ENCODE data around the gene TRPM2.
"Not testable (repeated sequence)": the region's sequence is repeated elsewhere in the genome, so short reads cannot be mapped to it uniquely, and the experiment has no call there.

TRPM2 gene

DNA sequence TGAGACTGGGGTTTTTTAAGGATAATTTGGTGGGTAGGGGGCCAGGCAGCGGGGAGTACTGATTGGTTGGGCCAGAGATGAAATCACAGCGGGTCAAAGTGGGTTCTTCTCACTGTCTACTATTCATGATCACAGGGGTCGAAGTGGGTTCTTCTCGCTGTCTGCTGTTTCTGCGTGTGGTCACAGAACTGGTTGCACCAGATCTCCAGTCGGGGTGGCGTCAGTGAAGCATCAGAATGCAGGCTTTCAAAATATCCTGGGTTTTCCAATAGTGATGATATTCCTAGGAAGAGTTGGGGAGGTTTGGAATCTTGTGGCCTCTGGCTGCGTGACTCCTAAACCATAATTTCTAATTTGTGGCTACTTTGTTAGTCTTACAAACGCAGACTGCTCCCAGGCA lies 45.1 kb downstream of the TRPM2 start:
- no peak for DNase-seq

DNA sequence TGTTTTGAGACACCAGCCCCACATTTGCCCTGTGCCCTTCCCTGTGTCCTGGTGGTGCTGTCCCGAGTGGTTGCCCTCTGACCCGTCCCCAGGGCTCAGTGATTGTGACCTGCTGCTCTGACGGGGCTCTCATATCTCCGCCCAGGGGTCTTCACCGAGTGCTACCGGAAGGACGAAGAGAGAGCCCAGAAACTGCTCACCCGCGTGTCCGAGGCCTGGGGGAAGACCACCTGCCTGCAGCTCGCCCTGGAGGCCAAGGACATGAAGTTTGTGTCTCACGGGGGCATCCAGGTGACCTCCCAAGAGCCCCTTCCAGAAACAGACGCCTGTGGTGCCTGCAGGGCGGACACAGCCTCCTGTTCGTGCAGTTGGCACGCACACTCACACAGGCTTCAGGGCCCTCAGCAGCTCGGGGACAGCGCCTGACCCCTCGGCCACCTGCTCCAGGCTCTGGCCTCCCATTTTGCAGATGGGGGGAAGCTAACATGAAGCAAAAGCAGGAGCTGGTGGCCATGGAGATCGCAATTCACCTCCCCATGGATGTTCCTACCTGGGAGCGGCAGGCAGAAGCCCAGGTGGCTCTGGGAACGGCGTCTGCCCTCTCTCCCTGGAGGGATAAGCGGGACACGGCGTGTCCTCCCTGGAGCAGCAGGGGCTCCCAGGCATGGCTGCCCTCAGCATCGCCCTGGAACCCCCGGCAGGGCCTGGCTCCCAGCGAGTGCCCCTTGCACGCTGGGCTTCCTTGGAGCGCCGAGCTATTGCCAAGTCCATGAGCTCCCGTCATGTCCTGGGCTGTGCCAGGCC lies 45.9 kb downstream of the TRPM2 start:
- DNase-seq = no peak

DNA sequence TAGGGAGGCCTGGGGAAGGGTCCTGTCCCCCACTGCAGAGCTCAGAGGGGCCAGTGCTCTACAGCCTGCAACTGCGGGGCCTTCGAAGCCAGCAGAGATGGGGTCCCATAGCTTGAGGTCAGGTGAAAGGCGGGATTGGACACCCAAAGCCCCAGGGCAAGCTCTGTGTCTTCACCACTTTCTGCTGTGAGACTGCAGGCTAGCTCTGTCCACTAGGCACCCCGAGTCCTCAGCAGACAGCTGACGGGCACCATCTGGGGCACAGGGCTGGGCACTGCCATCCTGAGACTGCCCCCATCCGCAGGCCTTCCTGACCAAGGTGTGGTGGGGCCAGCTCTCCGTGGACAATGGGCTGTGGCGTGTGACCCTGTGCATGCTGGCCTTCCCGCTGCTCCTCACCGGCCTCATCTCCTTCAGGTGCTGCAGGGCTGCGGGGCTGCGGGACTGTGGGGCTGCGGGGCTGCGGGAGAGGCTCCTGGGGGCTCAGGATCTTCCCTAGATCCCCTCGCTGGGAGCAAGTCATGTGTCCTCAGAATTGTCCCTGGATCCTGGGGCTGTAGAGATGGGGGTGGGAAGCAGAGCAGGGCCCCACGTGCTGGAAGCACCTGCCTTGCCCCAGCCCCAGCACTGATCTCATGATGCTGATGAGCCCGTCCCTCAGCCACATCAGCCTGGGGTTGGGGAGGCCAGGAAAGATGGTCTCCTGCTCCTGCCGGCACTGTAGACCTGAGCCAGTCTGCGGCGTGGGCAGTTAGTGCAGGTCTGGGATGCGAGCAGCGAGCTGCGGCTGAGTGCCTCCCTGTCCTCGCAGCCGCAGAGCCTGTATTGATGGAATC lies 46.8 kb downstream of the TRPM2 start:
- DNase-seq = no peak

DNA sequence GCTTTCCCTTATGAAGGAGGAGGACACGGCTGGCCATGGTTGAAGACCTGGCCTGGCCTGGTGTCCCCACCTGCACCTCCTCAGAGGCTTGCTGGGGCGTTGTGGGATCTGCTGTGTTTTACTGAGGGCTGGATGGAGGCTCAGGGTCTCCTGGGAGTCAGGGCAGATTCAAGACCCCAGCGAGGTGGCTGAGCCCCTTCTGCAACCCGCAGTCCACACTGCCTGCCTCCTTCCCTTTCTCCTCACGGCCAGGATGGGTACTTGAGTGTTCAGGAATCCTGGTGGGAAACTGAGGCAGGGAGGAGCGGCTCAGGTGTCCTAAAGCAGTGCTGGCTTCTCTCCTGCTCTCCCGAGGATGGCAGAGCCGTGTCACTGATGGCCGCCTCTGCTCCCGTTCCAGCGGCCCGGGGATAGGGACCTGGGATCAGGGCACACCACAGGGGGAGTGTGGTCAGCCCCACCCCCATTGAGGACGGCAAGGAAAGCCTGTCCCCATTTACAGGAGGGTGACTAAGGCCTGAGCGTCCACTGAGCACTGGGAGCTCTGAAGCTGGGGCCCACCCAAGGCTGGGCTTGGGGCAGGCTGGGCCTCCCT lies 47.5 kb downstream of the TRPM2 start:
- no peak for DNase-seq

DNA sequence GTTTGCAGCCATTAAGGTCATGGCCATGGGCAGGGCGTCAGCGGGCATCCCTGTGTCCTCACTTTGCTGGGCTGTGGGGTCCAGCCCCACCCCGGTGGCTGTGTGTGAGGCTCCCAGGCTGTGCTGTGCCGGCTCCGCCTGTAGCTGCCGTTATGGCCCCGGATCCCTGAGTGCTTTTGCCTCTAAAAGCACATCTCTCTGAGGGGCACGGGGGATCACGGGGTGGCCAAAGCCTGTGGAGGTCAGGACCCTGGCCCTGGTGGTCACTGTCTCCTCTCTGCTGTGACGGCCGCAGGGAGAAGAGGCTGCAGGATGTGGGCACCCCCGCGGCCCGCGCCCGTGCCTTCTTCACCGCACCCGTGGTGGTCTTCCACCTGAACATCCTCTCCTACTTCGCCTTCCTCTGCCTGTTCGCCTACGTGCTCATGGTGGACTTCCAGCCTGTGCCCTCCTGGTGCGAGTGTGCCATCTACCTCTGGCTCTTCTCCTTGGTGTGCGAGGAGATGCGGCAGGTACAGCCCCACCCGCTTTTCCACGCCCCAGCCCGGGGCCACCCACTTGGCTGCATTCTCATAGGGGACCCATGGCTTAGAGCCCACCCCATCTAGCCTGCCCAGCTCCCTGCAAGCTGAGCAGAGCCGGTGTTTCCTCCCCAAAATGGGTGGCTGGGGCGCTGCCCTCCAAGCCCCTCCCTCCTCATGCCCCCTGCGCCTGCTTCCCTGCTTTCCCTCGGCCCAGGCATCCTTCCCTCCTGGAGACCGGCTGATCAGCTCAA lies 48.2 kb downstream of the TRPM2 start:
- DNase-seq = no peak

DNA sequence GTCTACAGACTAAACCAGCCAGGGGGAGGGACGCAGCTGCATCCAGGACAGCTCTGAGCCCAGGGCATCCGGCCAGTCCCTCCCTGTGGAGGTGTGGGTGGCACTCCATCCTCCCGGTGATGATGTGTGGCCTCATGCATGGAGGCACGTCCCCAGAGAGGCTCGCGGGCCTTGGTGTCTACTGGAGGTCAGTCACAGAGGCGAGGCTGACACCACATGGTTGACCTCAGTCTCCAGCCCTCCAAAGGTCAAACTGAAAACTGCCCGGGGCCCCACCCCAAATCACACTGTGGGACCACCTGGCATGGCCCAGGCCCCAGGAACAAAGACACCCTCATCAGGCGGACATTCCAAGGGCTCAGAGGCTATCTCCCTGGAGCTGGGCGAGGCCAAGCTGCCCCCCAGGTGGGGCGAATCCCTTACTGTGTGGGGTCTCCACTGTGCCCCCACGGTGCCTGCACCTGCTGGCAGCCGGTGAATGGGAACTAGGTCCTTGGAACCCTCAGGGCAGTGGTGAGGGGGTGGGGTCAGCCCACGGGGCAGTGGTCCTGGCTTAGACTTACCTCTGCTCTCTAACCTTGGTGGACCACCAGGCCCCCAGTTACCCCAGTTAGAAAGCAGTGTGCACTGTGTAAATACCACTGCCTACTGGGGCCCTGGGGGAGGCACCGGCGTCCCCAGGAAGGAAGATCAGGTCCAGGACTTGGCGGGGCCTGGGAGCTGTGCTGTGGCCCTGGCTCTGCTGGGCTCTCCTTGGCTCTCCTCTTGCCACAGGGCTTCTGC lies 49.1 kb downstream of the TRPM2 start:
- no peak for DNase-seq

DNA sequence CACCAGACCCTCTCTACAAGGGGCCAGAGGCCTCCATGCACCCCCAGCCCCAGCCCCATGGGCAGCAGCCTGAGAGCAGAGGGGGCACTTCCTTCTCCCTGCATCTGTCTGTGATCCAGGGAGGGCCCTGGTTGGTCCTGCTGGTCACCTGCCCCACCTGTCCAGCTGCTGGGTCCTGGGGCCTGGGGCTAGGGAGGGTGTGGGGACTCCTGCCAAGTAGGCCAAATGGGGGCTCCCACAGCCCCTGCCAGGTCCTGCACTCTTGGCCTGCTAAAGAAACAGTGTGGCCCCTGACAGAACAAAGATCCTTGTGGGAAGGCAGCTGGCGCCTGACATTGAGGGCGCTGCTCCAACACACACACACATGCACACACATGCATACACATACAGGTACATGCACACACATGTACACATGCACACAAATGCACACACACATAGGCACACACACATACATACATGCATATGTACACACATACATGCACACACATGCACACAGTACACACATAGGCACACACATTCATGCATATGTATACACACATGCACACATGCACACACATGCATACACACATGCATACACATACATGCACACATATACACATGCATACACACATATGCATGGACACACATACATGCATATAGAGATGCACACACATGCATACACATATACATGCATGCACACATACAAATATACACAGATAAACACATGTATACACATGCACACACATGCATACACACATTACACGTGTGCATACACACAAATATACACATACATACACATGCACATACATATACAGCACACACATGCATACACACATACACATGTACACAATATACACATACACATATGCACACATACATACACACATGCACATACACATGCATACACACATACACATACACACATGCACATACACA lies 49.9 kb downstream of the TRPM2 start:
- no peak for DNase-seq

DNA sequence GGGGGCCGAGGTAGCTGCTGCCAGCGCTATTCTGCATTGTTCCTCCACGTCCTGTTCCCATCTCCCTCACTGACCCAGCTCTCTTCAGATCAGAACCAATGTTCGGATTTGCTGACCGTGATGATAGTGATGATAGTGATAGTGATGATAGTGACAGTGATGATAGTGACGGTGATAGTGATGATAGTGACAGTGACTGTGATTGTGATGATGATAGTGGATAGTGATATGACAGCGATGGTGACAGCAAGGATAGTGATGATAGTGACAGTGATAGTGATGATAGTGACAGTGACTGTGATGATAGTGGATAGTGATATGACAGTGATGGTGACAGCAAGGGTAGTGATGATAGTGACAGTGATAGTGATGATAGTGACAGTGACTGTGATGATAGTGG lies 51.1 kb downstream of the TRPM2 start:
- not testable (repeated sequence) for DNase-seq

DNA sequence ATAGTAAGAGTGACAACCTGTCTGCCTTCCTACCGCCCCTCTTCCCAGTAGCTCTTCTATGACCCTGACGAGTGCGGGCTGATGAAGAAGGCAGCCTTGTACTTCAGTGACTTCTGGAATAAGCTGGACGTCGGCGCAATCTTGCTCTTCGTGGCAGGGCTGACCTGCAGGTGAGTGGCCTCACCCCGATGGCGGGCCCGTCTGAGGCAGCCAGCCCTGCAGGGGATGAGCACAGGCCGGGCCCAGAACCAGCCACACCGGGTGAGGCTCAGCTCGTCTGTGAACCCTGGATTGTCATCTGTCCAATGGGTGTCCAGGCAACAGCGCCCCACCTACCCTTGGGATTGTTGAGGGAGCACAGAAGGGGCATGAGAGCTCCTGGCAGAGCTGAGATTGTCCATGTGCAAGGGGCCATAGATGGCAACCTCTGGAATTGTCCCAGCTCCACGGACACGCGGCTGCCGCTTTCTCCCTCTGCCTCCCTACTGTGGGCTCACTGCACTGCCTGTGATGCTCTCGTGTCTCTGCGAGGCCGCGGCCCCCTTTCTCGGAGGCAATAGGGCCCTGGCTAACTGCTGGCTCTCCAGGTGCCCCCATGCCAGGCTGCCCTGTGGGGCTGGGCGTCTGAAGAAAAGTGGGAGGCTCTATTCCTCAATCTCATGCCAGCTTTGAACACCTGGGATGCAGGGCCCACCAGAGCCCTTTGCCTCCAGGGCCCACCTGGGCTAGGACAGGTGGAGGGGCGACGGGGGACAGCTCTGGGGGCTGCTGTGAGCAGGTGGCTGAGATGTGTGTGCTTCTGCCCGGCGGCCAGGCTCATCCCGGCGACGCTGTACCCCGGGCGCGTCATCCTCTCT lies 51.9 kb downstream of the TRPM2 start:
- DNase-seq = no peak

DNA sequence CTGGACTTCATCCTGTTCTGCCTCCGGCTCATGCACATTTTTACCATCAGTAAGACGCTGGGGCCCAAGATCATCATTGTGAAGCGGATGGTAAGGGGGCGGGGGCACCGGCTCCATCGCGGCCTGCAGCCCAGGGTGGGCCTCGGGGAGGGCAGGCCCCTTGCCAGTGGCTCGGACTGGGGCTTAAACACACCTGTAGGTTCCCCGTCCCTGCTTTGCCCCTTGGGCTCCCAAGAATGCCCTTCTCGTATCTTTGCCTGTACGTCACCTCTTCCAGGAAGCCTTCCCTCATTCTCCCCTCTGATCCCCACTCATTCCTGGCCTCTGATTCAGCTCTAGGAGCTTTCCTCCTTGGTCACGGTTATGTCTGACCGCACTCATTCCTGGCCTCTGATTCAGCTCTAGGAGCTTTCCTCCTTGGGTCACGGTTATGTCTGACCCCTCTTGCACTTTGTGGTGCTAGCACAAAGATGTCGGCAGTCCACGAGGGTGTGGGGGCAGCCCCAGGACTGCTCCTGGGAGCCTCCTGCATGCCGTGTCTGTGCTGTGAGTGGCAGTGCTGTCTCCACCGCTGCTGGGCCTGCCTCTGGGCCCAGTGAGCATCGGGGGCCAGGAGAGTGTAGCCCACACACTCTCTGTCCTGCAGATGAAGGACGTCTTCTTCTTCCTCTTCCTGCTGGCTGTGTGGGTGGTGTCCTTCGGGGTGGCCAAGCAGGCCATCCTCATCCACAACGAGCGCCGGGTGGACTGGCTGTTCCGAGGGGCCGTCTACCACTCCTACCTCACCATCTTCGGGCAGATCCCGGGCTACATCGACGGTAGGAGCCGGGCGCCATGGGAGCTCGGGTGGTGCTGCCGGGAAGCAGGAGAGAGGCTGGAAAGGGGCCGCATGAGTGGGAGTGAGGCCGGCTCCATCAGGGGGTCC lies 52.8 kb downstream of the TRPM2 start:
- DNase-seq = no peak

DNA sequence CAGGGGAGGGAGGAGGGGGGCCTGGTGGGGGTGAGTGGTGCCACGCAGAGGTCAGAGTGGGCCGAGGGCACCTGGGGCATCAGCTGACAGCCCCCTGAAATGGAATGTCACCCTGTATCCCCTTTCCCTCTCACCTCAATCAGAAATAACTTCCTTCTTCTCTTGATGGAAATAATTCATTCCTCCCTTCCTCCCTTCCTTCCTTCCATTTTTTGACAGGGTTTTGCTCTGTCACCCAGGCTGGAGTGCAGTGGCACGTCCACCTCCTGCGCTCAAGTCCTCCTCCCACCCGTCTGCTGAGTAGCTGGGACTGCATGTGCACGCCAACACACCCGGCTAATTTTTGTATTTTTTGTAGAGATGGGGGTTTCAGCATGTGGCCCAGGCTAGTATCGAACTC lies 53.5 kb downstream of the TRPM2 start:
- no peak for DNase-seq

DNA sequence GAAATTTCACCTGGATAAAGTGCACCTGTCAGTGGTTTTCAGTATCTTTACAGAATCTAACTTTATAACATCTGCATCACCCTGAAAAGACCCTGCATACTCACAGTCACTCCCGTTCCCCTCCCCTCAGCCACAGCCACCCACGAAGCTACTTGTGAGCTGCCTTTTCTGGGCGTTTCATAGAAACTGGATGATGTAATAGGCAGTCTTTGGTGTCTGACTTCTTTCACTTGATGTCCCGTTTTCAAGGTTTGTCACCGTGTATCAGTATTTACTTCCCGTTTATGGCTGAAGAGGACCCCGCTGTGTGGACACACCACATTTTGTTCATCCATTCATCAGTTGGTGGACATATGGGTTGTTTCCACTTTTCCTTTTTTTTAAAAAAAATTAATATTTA lies 54.1 kb downstream of the TRPM2 start:
- DNase-seq = no peak

DNA sequence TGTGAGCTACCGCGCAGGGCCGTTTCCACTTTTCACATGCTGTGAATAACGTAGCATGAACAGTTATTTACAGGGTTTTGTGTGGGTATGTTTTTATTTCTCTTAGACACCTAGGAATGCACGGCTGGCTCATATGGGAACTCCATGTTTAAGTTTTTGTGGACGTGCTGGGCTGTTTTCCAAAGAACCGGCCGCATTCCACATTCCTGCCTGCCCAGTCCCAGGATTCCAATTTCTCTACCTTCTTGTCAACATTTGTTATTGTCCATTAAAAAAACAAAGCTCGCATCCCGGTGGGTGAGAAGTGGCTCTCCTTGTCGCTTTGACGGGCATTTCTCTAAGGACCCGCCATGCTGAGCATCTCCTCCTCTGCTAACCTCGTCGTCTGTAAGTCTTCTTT lies 54.8 kb downstream of the TRPM2 start:
- no peak for DNase-seq

DNA sequence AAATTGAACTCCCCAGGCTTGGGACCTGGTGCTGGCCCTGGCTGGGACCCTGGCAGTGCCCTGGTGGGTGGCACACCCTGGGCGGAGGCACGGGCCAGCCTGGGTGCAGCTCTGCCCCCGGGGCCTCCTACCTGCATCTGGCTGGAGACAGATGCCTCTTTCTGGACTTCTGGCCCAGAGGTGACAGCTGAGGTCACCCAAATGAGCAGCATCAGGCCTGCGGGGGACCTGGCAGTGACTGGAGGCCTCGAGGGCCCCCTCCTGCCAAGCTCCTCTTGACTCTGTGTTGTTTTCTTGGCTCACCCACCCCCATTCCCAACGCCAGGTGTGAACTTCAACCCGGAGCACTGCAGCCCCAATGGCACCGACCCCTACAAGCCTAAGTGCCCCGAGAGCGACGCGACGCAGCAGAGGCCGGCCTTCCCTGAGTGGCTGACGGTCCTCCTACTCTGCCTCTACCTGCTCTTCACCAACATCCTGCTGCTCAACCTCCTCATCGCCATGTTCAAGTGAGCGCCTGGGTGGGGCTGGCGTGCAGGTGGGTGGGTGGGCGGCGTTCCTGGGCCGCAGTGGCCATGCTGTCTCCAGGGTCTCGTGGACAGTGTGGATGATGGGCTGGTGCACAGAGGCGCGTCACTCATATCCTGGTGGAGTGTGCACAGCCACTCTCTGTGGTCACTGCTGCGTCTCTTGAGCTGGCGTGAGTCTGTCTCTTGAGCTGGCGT lies 60.3 kb downstream of the TRPM2 start:
- DNase-seq = no peak

DNA sequence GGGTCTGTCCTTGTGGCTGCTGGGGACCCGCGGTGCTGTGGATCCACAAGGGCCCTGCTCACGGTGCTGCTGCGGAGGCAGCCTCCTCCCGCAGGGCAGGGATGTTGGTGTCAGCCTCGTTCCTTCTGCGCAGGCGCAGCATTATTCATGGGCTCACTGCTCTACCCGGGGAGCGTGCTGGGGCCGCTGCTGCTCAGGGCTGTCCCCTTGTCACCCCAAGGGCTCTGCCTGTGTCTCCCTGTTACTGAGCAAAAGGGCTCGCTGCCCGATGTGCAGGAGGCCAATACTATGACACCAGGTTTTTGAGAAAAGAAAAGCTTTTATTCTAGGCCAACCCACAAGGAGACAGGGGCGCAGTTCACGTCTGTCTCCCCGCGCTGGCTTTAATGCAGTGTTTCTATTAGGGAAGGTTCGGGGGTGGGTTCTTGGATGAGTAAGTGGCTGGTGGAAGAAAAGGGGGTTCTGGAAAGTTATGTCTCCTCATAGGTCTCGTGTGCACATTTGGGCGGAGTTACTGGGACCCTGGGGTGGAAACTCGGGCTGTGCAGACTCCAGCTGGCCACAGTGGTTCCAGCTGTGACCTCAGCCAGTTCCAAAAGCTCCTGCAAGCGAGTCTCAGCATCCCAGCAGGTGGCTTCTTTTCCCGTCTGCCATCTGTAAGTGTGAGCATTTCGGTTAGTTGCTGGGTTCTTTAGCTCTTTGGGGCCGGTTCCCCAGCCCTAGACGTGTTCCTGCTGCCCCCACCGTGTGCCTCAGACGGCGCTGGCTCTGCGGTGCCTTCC lies 61.1 kb downstream of the TRPM2 start:
- DNase-seq = no peak

DNA sequence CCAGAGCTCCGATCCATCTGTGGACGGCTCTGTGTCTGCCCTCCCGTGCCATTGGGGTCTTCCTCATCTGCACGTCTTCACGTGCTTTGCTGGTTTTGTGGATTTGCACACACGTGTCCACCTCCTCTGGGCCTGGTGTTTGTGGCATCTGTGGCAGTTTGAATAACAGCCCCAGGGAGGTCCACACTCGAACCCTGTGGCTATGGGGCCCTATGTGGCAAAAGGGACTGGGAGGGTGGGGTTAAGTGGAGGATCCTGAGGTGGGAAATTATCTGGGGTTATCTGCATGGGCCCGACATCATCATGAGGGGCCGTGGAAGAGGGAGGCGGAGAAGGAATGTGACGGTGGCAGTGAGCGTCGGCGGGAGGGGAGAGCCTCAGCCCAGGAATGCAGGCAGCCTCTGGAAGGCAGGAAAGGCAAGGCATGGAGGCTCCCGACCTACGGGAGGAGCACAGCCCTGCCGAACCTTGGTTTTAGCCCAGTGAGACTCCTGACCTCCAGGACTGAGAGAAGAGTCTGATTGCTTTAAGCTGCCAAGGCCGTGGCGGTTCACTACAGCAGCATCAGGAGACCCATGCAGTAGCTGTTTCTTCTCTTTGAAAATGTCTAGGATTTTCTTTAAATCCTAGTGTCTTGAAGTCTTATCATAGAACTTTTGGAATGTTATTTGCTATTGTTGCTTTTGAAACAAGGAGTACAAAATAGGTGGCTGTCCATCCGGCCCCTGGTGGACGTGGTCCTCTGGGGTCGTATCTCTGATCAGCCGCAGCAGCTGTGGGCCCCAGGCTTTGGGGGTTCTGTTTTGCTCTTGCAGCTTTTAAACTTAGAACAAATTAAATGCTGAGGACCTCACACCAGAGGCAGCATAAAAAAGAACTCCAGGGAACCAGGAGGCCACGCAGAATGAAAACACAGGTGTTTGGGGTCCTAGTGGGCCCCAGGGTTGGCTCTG lies 61.9 kb downstream of the TRPM2 start:
- no peak for DNase-seq

Data from NCI-H748 treated with DMSO at 0.1 percent for 48 hours (cell line).